Endometrium (tissue), 2 donors: ENCODE measurements around the gene CST9L.
A peak's percentile ranks its signal among the peaks of the same experiment; 100 is the strongest.

Experiments
- FAIRE-seq: peaks from 2 replicates; lab custom pipeline; 2012; peaks lifted over from hg19 to GRCh38; lab: Jason Lieb, UNC
- donor health status: control.
- donor health status: control.

Gene CST9L

GRCh38 chr20:23546435-23547144, 21.7 kb downstream of the CST9L start:
- FAIRE-seq, result no peak

GRCh38 chr20:23544133-23544532, 24.2 kb downstream of the CST9L start:
- no peak for FAIRE-seq

GRCh38 chr20:23542801-23543200, 25.5 kb downstream of the CST9L start:
- no peak for FAIRE-seq

- FAIRE-seq, result no peak
These were observed 26.5 kb downstream of the CST9L start for GRCh38 chr20:23541776-23542175.

GRCh38 chr20:23541330-23541729, 27.0 kb downstream of the CST9L start:
- no peak for FAIRE-seq

GRCh38 chr20:23540624-23541023, 27.7 kb downstream of the CST9L start:
- FAIRE-seq, result no peak

- no peak for FAIRE-seq
These were observed 31.3 kb downstream of the CST9L start for GRCh38 chr20:23537030-23537429.

- no peak for FAIRE-seq
These were observed 31.8 kb downstream of the CST9L start for GRCh38 chr20:23536328-23536974.

GRCh38 chr20:23534801-23535593, 33.3 kb downstream of the CST9L start:
- FAIRE-seq, result no peak

GRCh38 chr20:23533161-23533560, 35.1 kb downstream of the CST9L start:
- FAIRE-seq, result no peak

GRCh38 chr20:23532533-23532932, 35.8 kb downstream of the CST9L start:
- FAIRE-seq, result no peak

GRCh38 chr20:23530937-23531567, 37.2 kb downstream of the CST9L start:
- FAIRE-seq, result no peak

GRCh38 chr20:23528867-23529431, 39.3 kb downstream of the CST9L start:
- FAIRE-seq, result no peak

GRCh38 chr20:23526850-23527249, 41.4 kb downstream of the CST9L start:
- no peak for FAIRE-seq

GRCh38 chr20:23524146-23524545, 44.1 kb downstream of the CST9L start:
- FAIRE-seq, result no peak

- no peak for FAIRE-seq
These were observed 48.1 kb downstream of the CST9L start for GRCh38 chr20:23520185-23520584.

- FAIRE-seq, result no peak
These were observed 48.7 kb downstream of the CST9L start for GRCh38 chr20:23519556-23519955.

- FAIRE-seq, result no peak
These were observed 50.6 kb downstream of the CST9L start for GRCh38 chr20:23517719-23518118.

GRCh38 chr20:23515250-23515939, 52.9 kb downstream of the CST9L start:
- FAIRE-seq, result peak; percentile 66

GRCh38 chr20:23514848-23515247, 53.4 kb downstream of the CST9L start:
- no peak for FAIRE-seq
